Osteocyte (in vitro differentiated cells): ENCODE data around the gene SLC5A1. TPM values are rescaled to one million over a fixed set of nuclear protein-coding genes. Genes with fewer than 3 reads are reported as not detected.

Experiments used
- DNase-seq: peaks from one replicate; pipeline ENCODE4 v3.0.0; 2021; ENCODE audit warnings: mixed read lengths; ENCODE audit not compliant: unreplicated experiment; ENCODE audit errors: extremely low spot score
- H3K27ac Mint-ChIP-seq: one replicate; pipeline ENCODE4 v1.8.0; 2021; ENCODE audit warnings: mild to moderate bottlenecking, mixed read lengths; ENCODE audit not compliant: unreplicated experiment
- H3K27me3 Mint-ChIP-seq: one replicate; pipeline ENCODE4 v1.8.0; 2021; ENCODE audit warnings: mixed read lengths; ENCODE audit not compliant: unreplicated experiment
- H3K36me3 Mint-ChIP-seq: one replicate; pipeline ENCODE4 v1.8.0; 2021; ENCODE audit warnings: mixed read lengths; ENCODE audit not compliant: unreplicated experiment
- H3K4me1 Mint-ChIP-seq: one replicate; pipeline ENCODE4 v1.8.0; 2021; ENCODE audit warnings: mixed read lengths; ENCODE audit not compliant: unreplicated experiment
- H3K4me3 Mint-ChIP-seq: one replicate; pipeline ENCODE4 v1.8.0; 2021; ENCODE audit warnings: mild to moderate bottlenecking, moderate library complexity, mixed read lengths; ENCODE audit not compliant: unreplicated experiment
- H3K9me3 Mint-ChIP-seq: one replicate; pipeline ENCODE4 v1.8.0; 2021; ENCODE audit warnings: mixed read lengths; ENCODE audit not compliant: unreplicated experiment
- total RNA-seq: library from RNA; stranded (reverse); gene quantifications from 2 replicates; pipeline ENCODE4 v1.2.1, GENCODE V29; 2021
- TF ChIP-seq, protein P1 (sequence below): fragments of 200-600 bp; sonication (generic); IDR thresholded peaks from 2 replicates; pipeline ENCODE4 v1.5.0; 2021; ENCODE audit warnings: antibody characterized with exemption, mild to moderate bottlenecking, moderate library complexity

Gene SLC5A1
- total RNA-seq, 1 donor from 2014 or later, result not detected

DNA sequence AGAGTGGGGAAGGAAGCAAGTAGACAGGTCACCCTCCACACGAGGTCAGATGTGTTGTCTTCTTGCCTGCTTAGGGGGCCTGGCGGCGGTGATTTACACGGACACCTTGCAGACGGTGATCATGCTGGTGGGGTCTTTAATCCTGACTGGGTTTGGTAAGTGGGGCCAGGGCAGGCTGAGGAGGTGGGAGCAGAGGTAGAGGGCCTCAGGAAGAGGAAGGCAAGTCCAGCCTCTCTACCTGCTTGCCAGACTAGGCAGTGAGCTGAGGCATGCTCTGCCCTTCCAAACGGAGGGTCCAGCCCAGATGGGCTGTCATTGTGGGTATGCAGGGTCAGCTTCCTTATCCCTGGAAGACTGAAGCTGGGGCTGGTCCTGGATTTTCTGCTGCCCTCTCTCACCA lies 39.9 kb downstream of the SLC5A1 start:
- H3K36me3 Mint-ChIP-seq, result no peaks in the 10 kb centered on the region
- no peak overlapping the region for H3K27ac Mint-ChIP-seq
- H3K9me3 Mint-ChIP-seq, result no peaks in the 10 kb centered on the region
- no peak for DNase-seq
- TF ChIP-seq, protein P1, sequence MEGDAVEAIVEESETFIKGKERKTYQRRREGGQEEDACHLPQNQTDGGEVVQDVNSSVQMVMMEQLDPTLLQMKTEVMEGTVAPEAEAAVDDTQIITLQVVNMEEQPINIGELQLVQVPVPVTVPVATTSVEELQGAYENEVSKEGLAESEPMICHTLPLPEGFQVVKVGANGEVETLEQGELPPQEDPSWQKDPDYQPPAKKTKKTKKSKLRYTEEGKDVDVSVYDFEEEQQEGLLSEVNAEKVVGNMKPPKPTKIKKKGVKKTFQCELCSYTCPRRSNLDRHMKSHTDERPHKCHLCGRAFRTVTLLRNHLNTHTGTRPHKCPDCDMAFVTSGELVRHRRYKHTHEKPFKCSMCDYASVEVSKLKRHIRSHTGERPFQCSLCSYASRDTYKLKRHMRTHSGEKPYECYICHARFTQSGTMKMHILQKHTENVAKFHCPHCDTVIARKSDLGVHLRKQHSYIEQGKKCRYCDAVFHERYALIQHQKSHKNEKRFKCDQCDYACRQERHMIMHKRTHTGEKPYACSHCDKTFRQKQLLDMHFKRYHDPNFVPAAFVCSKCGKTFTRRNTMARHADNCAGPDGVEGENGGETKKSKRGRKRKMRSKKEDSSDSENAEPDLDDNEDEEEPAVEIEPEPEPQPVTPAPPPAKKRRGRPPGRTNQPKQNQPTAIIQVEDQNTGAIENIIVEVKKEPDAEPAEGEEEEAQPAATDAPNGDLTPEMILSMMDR, result no peak
- peaks cover 8% of the 10 kb centered on the region for H3K4me1 Mint-ChIP-seq
- H3K27me3 Mint-ChIP-seq, result peaks cover 23% of the 10 kb centered on the region
- H3K4me3 Mint-ChIP-seq, result no peak overlapping the region

DNA sequence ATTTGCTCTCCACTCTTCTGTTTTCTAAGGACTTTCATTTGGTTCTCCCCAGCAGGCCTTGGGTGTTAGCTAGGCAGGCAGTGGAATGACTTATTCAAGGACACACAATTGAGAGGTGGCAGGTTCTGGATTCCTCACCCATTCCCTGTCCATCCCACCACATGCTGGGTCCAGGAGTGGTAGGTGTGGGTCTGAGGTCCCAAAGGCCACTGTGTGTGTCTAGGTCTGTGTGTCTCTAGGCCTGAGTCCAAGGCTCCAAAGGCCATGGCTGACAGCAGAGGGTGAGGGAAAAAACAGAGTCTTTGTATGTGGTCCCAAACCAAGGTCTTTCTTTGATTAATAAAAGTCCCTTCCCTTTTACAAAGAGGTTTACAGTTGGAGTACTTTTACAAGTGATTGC lies 40.8 kb downstream of the SLC5A1 start:
- Mint-ChIP-seq H3K27ac (no peak overlapping the region), H3K27me3 (peaks cover 27% of the 10 kb centered on the region), H3K4me1 (peaks cover 8% of the 10 kb centered on the region), H3K36me3 (no peaks in the 10 kb centered on the region), H3K9me3 (no peaks in the 10 kb centered on the region), H3K4me3 (no peak overlapping the region)
- TF ChIP-seq, protein P1, result no peak
- no peak for DNase-seq

DNA sequence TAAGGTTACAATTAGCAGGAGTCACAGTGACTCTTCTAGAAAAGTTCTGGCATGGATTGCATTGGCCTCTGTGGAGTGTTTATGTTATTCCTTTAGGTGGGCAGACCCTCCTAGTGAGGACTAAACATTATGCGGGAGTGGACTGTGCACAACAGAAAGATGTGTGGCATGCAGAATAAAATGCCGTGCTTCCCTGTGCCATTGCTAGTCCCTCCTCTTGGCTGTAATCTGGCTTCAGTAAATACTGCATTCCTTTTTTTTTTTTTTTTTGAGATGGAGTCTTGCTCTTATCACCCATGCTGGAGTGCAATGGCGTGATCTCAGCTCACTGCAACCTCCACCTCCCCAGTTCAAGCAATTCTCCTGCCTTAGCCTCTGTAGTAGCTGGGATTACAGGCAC lies 45.0 kb downstream of the SLC5A1 start:
- Mint-ChIP-seq H3K36me3 (no peaks in the 10 kb centered on the region), H3K9me3 (no peaks in the 10 kb centered on the region), H3K4me3 (no peak overlapping the region), H3K27ac (no peak overlapping the region), H3K27me3 (peaks cover 23% of the 10 kb centered on the region), H3K4me1 (no peaks in the 10 kb centered on the region)
- TF ChIP-seq, protein P1, result no peak
- DNase-seq, result no peak

DNA sequence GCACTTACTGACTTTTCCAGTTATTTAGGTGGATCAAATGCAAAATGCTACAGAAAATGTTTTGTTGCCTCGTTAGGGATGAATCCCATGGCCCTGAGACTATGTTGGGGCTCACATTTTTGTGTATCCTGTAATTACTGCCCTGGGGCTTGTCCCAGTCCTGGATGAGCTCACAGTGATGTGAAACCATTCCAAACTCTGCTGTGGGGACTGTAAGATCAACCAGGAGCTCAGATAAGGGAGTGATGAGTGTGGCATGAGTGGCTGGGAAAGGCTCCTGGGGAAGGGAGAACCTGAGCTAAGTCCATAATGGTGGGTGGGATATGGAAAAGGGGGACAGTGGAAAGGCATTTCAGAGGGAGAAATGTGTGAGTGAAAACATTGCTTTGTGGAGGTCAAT lies 54.0 kb downstream of the SLC5A1 start:
- H3K4me1 Mint-ChIP-seq, result no peaks in the 10 kb centered on the region
- peaks cover 21% of the 10 kb centered on the region for H3K27me3 Mint-ChIP-seq
- no peaks in the 10 kb centered on the region for H3K9me3 Mint-ChIP-seq
- H3K4me3 Mint-ChIP-seq, result no peak overlapping the region
- no peak for DNase-seq
- TF ChIP-seq, protein P1, result no peak
- no peak overlapping the region for H3K27ac Mint-ChIP-seq
- no peaks in the 10 kb centered on the region for H3K36me3 Mint-ChIP-seq

DNA sequence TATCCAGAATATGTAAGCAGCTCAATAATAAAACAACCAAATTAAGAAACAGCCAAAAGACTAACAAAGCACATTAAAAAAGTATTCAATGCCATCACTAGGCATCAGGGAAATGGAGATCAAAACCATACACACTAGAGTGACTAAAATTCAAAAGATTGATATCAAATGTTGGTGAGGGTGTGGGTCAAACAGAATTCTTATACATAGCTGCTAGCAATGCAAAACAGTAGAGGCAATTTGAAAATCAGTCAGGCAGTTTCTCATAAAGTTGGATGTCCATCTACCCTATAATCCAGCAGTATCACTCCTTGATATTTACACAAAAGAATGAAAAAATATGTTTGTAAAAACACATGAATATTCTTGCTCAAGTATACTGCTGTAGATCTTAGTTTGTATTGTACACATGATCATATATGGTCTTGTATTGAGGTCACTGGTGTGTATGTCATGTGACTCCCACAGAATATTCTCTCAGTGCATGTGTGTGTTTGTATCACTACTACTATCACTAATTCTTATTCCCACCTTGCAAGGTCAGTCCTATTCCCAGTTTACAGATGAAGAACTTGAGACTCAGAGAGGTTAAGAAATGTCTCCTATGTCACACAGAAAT lies 54.9 kb downstream of the SLC5A1 start:
- no peak overlapping the region for H3K4me3 Mint-ChIP-seq
- peaks cover 19% of the 10 kb centered on the region for H3K27me3 Mint-ChIP-seq
- DNase-seq, result no peak
- H3K9me3 Mint-ChIP-seq, result no peaks in the 10 kb centered on the region
- H3K27ac Mint-ChIP-seq, result no peak overlapping the region
- H3K4me1 Mint-ChIP-seq, result no peaks in the 10 kb centered on the region
- H3K36me3 Mint-ChIP-seq, result no peaks in the 10 kb centered on the region
- TF ChIP-seq, protein P1, result no peak
